Vagina (tissue), 2 donors: Measurements from ENCODE around the gene INPP4B.

Experiments used
- CTCF ChIP-seq, 3 experiments: fragments of 450-650 bp in 2 of 3; fragments of 200-600 bp in 1 of 3; sonication (generic) in 1 of 3; IDR thresholded peaks; one replicate each; pipeline ENCODE4 v1.5.1; 2017 to 2019; ENCODE audit warnings: antibody characterized with exemption in 3 of 3, mild to moderate bottlenecking in 2 of 3, moderate library complexity in 2 of 3
- POLR2A ChIP-seq, 2 donors: fragments of 450-650 bp; IDR thresholded peaks; one replicate each; pipeline ENCODE4 v1.6.1; 2017; ENCODE audit warnings: antibody characterized with exemption in 2 of 2, mild to moderate bottlenecking in 2 of 2, moderate library complexity in 2 of 2

DNA sequence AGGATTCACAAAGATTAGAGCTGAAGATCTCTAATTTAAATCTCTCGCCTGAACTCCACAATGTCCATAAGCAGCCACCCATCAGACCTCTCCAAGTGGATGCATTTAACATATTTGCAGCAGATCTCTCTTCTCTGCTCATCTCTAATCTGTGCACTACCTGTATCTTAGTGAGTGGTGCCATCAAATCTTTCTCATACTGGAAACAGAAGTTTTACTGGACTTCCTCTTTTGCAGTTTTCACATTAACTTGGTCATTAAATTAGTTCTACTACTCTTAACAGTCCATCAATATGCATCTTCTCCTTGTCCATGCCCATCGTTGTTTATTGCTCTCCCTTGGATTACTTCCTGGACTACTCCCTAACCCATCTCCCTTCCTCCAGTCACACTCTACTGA is 721.2 kb downstream of the INPP4B start:
- TF ChIP-seq CTCF (IDR thresholded peaks at IDR 0.05) (no peak), POLR2A (IDR thresholded peaks at IDR 0.05) (no peak)
